HEK293 (cell line): Measurements from ENCODE around the gene BCAS3.

Source experiments
- CTCF ChIP-seq: fragments of 450-650 bp; formaldehyde crosslinking; IDR thresholded peaks from 2 replicates; pipeline ENCODE4 v1.5.1; 2016; ENCODE audit warnings: missing biosample characterization, missing genetic modification characterization
- ZNF114 ChIP-seq: fragments of 450-650 bp; formaldehyde crosslinking; IDR thresholded peaks from 2 replicates; pipeline ENCODE4 v1.5.0; 2017; ENCODE audit warnings: missing biosample characterization, missing genetic modification characterization
- ZNF274 ChIP-seq, 2 experiments: fragments of 200-500 bp in 1 of 2; fragments of 450-650 bp in 1 of 2; sonication (Bioruptor generic) in 1 of 2; formaldehyde crosslinking in 1 of 2; IDR thresholded peaks; 2 replicates each; pipeline versions ENCODE4 v1.5.1 to v1.6.1; 2014 to 2016; ENCODE audit warnings: borderline replicate concordance in 1 of 2, inconsistent platforms in 1 of 2, low read length in 1 of 2, missing biosample characterization in 1 of 2, missing genetic modification characterization in 1 of 2
- TF ChIP-seq, protein P1 (sequence below): fragments of 450-650 bp; formaldehyde crosslinking; conservative IDR thresholded peaks from 2 replicates; pipeline ENCODE4 v1.5.1; 2016; ENCODE audit warnings: low read depth, missing biosample characterization, missing genetic modification characterization

DNA sequence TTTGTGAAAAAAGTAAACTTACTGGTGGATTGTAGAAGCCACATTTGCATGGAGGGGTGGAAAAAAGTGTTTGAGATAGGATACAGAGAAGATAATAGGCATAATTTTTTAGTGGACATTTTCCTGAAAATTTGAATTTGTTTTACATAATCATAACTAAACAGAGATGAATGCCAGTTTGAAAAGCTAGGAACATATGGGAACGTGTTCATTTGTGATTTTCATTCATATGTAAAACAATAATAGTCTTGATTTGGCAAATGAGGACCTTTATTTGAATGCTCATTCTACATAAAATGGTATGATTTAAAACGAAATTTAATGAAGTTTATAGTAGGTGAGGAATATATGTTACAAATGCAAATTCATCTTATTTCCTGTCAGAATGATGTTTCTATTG, 263.9 kb downstream of the BCAS3 start:
- no peak for TF ChIP-seq CTCF (tag by site-specific recombination)
- TF ChIP-seq, protein P1, sequence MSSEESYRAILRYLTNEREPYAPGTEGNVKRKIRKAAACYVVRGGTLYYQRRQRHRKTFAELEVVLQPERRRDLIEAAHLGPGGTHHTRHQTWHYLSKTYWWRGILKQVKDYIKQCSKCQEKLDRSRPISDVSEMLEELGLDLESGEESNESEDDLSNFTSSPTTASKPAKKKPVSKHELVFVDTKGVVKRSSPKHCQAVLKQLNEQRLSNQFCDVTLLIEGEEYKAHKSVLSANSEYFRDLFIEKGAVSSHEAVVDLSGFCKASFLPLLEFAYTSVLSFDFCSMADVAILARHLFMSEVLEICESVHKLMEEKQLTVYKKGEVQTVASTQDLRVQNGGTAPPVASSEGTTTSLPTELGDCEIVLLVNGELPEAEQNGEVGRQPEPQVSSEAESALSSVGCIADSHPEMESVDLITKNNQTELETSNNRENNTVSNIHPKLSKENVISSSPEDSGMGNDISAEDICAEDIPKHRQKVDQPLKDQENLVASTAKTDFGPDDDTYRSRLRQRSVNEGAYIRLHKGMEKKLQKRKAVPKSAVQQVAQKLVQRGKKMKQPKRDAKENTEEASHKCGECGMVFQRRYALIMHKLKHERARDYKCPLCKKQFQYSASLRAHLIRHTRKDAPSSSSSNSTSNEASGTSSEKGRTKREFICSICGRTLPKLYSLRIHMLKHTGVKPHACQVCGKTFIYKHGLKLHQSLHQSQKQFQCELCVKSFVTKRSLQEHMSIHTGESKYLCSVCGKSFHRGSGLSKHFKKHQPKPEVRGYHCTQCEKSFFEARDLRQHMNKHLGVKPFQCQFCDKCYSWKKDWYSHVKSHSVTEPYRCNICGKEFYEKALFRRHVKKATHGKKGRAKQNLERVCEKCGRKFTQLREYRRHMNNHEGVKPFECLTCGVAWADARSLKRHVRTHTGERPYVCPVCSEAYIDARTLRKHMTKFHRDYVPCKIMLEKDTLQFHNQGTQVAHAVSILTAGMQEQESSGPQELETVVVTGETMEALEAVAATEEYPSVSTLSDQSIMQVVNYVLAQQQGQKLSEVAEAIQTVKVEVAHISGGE (tag by site-specific recombination) = no peak
- no peak for TF ChIP-seq ZNF114 (tag by site-specific recombination)
- no peak for TF ChIP-seq ZNF274 (IDR thresholded peaks at IDR 0.05; ENCODE audit: low read length)
- no peak for TF ChIP-seq ZNF274 (tag by site-specific recombination; IDR thresholded peaks at IDR 0.05; ENCODE audit: borderline replicate concordance)
